Psoas muscle (tissue), 8 donors: ENCODE data around the gene MPPE1. TPM values are rescaled to one million over a fixed set of nuclear protein-coding genes. Genes with fewer than 3 reads are reported as not detected.

Source experiments
- ATAC-seq, 4 donors: fragments of 200-7000 bp; cut with Tn5 transposase; one replicate each; pipeline ENCODE4 v1.9.1; 2020; ENCODE audit warnings: moderate library complexity in 3 of 4, mild to moderate bottlenecking in 2 of 4
- DNase-seq, 2 donors: peaks; one replicate each; pipeline ENCODE4 v3.0.0-alpha.2; 2020
- H3K27ac ChIP-seq: fragments of 200-600 bp; one replicate; pipeline ENCODE4 v1.8.0; 2022
- H3K27me3 ChIP-seq, 3 donors: fragments of 200-600 bp in 1 of 3; one replicate each; pipeline versions ENCODE4 v1.6.1 to v1.8.0; 2013 to 2022; ENCODE audit warnings: low read length in 2 of 3, mild to moderate bottlenecking in 2 of 3, moderate library complexity in 1 of 3; ENCODE audit not compliant: insufficient read depth in 3 of 3
- H3K36me3 ChIP-seq, 2 donors: fragments of 200-600 bp in 1 of 2; one replicate each; pipeline versions ENCODE4 v1.6.1 to v1.8.0; 2013 to 2022; ENCODE audit warnings: low read depth in 1 of 2, mild to moderate bottlenecking in 1 of 2, moderate library complexity in 1 of 2; ENCODE audit not compliant: insufficient read depth in 1 of 2
- H3K4me1 ChIP-seq: fragments of 200-600 bp; one replicate; pipeline ENCODE4 v1.8.0; 2022
- H3K4me3 ChIP-seq: fragments of 200-600 bp; one replicate; pipeline ENCODE4 v1.8.0; 2022; ENCODE audit warnings: mild to moderate bottlenecking
- H3K9me3 ChIP-seq: fragments of 200-600 bp; one replicate; pipeline ENCODE4 v1.8.0; 2022
- WGBS, 3 donors: extraction: QIAGEN DNeasy Blood & Tissue Kit; methylation state at CpG; one replicate each; pipeline versions ENCODE4 v1.1.6 to v1.1.7; 2013; 5-methylcytosine and 5-hydroxymethylcytosine counted together
- intact Hi-C, 2 donors: fragments of 100-400 bp; cut with DNase I; formaldehyde crosslinking; loops; one replicate each; pipeline versions ENCODE4 v1.11.0 to v1.14.2; 2022
- polyA plus RNA-seq, 3 donors: library from polyadenylated mRNA; stranded (reverse); fragments of 200-250 nt; gene quantifications; one replicate each; pipeline ENCODE4 v1.2.3, GENCODE V29; 2013
- total RNA-seq, 4 donors: library from RNA; stranded (reverse); fragmentation: NEBNext Ultra II Directional in 2 of 4; extraction: Animal tissue kit (Norgen Biotek cat#: 25700) in 2 of 4; gene quantifications; one replicate each; pipeline versions ENCODE4 v1.2.1 to v1.2.4, GENCODE V29; 2021 to 2023
- TF ChIP-seq, protein P1 (sequence below): fragments of 200-600 bp; IDR thresholded peaks from one replicate; pipeline ENCODE4 v1.8.0; 2022; ENCODE audit warnings: antibody characterized with exemption
- donor health status: healthy with polysubstance abuse.
- donor health status: DM: no; HTN: no; CAD: no; lungs with moderate emphysema.
- donor health status: Bipolar disorder and iron deficiency.
- donor health status: healthy.
- donor health status: DM: yes; HTN: yes; CAD: no.
- donor health status: DM: no; HTN: no; CAD: no.
- donor health status: DM: no; HTN: no; CAD: no.
- donor health status: DM: yes; HTN: yes; CAD: no.

MPPE1 gene
- total and polyA plus RNA-seq, 7 donors: 20.2 to 44.0 (median 26.5) TPM

DNA sequence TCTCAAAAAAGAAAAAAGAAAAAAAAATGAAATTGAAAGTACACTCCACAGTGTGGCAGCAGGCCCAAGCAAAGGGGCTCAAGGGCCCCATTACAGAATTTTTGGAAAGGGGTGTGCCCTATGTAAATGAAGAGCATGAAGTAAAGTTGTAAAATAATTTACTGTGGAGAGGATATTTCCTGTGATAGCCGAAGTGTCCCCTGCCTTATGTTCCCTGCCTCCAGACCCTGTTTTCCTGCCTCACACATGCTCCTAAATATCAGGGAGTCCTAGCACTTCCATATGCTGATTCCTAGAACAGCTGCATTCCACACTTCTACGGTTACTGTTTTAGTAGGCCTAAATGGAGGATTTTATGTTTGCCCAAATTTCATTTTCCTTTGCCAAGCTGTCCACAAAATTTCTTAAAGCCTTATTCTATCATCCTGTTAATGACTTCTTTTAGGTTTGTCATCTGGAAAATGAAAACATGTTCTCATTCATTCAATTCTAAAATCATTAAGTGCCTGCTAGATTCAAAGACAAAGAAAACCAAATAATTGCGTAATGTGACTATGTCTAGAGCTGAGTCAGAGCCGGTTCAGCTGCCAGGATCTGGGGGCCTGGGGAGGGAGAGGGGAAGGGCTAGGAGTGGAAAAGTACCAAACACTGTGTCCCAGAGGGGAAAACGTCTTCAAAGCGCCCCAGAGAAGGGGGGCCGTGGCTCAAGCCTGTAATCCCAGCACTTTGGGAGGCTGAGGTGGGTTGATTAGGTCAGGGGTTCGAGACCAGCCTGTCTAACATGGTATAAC is 47.3 kb upstream of the MPPE1 start:
- TF ChIP-seq, protein P1, sequence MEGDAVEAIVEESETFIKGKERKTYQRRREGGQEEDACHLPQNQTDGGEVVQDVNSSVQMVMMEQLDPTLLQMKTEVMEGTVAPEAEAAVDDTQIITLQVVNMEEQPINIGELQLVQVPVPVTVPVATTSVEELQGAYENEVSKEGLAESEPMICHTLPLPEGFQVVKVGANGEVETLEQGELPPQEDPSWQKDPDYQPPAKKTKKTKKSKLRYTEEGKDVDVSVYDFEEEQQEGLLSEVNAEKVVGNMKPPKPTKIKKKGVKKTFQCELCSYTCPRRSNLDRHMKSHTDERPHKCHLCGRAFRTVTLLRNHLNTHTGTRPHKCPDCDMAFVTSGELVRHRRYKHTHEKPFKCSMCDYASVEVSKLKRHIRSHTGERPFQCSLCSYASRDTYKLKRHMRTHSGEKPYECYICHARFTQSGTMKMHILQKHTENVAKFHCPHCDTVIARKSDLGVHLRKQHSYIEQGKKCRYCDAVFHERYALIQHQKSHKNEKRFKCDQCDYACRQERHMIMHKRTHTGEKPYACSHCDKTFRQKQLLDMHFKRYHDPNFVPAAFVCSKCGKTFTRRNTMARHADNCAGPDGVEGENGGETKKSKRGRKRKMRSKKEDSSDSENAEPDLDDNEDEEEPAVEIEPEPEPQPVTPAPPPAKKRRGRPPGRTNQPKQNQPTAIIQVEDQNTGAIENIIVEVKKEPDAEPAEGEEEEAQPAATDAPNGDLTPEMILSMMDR: no peak
- H3K27ac ChIP-seq: peak overlapping the region; percentile 37
- 43 to 55% (median 45%) methylated on average over 8 of the region's 8 CpGs for WGBS, 3 donors

GRCh38 chr18:11953113-11953512 is 45.0 kb upstream of the MPPE1 start:
- TF ChIP-seq, protein P1: no peak
- intact Hi-C loops: no loop called here
- Histone ChIP-seq H3K27ac (no peak overlapping the region), H3K4me3 (no peak overlapping the region), H3K36me3 (no peaks in the 10 kb centered on the region), H3K4me1 (peaks cover 3% of the 10 kb centered on the region), H3K9me3 (no peaks in the 10 kb centered on the region), H3K27me3 (no peaks in the 10 kb centered on the region)
- ATAC-seq (no peak), DNase-seq (no peak)
- whole genome bisulfite sequencing, 3 donors: 89 to 92% (median 92%) methylated on average over 5 of the region's 5 CpGs

More for the DNA sequence above, 47.3 kb upstream of the MPPE1 start:
- Histone ChIP-seq H3K27me3 (no peaks in the 10 kb centered on the region), H3K36me3 (no peaks in the 10 kb centered on the region), H3K9me3 (no peaks in the 10 kb centered on the region), H3K4me1 (peaks cover 3% of the 10 kb centered on the region), H3K4me3 (no peak overlapping the region)
- ATAC-seq (peak; percentile 49 to 67 (median 54)), DNase-seq (peak; percentile 70 to 76)
- intact Hi-C loops: no loop called here

DNA sequence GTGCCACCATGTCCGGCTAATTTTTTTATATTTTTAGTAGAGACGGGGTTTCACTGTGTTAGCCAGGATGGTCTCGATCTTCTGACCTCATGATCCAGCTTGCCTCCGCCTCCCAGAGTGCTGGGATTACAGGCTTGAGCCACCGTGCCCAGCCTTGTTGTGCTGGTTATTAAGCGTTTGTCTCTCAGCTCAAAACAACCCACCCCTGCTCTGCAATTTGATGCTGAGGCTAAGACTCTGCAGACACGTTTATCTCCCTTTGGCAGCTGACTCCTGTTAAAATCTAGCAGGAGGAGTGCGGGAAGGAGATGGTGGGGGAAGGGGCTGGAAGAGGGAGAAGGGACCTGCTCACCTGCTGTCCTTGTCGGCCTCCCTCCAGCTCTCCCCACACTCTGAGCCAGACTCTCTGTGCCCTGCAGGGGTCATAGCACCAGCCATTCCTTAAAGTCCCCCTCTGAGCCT is 43.3 kb upstream of the MPPE1 start:
- Histone ChIP-seq H3K4me3 (no peak overlapping the region), H3K4me1 (peaks cover 10% of the 10 kb centered on the region), H3K9me3 (no peaks in the 10 kb centered on the region), H3K27me3 (no peaks in the 10 kb centered on the region), H3K27ac (peak overlapping the region; percentile 53), H3K36me3 (no peaks in the 10 kb centered on the region)
- 21 to 41% (median 30%) methylated on average over 8 to 9 of the region's 9 CpGs for WGBS, 3 donors
- no peak for ATAC-seq
- TF ChIP-seq, protein P1: no peak
- intact Hi-C loops: no loop called here
- no peak for DNase-seq

- ATAC-seq (no peak), DNase-seq (no peak)
- no peak overlapping the region for H3K4me3 ChIP-seq
- TF ChIP-seq, protein P1: no peak
- 59 to 74% (median 72%) methylated on average over 5 of the region's 5 CpGs for WGBS, 3 donors
- peak overlapping the region; percentile 53 for H3K27ac ChIP-seq
- no peaks in the 10 kb centered on the region for H3K9me3 ChIP-seq
- intact Hi-C loops: no loop called here
- peaks cover 16% of the 10 kb centered on the region for H3K4me1 ChIP-seq
- no peaks in the 10 kb centered on the region for H3K27me3 ChIP-seq
- H3K36me3 ChIP-seq: no peaks in the 10 kb centered on the region
Measured at GRCh38 chr18:11950824-11951223, 42.7 kb upstream of the MPPE1 start.
